ENCODE results near the gene C1orf35. TPM values are rescaled to one million over a fixed set of nuclear protein-coding genes. Genes with fewer than 3 reads are reported as not detected.
A peak's percentile ranks its signal among the peaks of the same experiment; 100 is the strongest.

The C1orf35 gene
- total and polyA plus RNA-seq, 9 of the 15 experiments (the other 6 are each of a cell fraction or from before 2014, with no cell fraction given), result 3.2 to 48.7 (median 12.5) TPM

DNA sequence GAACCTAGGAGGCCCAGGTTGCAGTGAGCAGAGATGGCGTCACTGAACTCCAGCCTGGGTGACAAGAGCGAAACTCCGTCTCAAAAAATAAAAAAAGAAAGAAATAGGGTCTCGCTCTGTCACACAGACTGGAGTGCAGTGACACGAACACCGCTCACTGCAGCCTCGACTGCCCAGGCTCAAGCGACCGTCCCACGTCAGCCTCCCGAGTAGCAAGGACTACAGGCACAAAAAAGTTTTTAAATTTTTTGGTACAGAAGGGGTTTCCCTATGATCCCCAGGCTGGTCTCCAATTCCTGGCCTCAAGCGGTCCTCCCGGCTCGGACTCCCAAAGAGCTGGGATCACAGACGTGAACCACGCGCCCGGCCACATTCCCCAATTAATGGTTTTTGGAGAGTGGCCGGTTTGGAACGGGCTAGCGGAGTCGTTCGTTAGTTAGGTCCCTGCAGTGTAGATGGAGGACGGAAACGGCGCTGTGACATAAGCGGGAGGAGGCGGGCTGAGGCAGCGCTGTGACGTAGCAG, 36.3 kb upstream of the C1orf35 start (continued):
- TF ChIP-seq, protein P1, sequence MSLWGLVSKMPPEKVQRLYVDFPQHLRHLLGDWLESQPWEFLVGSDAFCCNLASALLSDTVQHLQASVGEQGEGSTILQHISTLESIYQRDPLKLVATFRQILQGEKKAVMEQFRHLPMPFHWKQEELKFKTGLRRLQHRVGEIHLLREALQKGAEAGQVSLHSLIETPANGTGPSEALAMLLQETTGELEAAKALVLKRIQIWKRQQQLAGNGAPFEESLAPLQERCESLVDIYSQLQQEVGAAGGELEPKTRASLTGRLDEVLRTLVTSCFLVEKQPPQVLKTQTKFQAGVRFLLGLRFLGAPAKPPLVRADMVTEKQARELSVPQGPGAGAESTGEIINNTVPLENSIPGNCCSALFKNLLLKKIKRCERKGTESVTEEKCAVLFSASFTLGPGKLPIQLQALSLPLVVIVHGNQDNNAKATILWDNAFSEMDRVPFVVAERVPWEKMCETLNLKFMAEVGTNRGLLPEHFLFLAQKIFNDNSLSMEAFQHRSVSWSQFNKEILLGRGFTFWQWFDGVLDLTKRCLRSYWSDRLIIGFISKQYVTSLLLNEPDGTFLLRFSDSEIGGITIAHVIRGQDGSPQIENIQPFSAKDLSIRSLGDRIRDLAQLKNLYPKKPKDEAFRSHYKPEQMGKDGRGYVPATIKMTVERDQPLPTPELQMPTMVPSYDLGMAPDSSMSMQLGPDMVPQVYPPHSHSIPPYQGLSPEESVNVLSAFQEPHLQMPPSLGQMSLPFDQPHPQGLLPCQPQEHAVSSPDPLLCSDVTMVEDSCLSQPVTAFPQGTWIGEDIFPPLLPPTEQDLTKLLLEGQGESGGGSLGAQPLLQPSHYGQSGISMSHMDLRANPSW (CRISPR knock-in tag; IDR thresholded peaks at IDR 0.05), result 0 out of 2 replicates have a peak, but pooled peaks have one; percentile 63
- TF ChIP-seq NBN (IDR thresholded peaks at IDR 0.05; ENCODE audit: low read depth) (no peak), POLR3G (IDR thresholded peaks at IDR 0.05; ENCODE audit: extremely low read depth, insufficient read length, insufficient replicate concordance) (no peak), PTRF (tag; IDR thresholded peaks at IDR 0.05) (no peak), NFXL1 (CRISPR knock-in tag; IDR thresholded peaks at IDR 0.05) (no peak), TEAD2 (tag; IDR thresholded peaks at IDR 0.05) (no peak), GABPA (tag; conservative IDR thresholded peaks at IDR 0.05; ENCODE audit: low read depth) (no peak), FOS (IDR thresholded peaks at IDR 0.05; ENCODE audit: extremely low read depth, insufficient read length) (no peak), ZNF57 (CRISPR knock-in tag; IDR thresholded peaks at IDR 0.05) (peak; percentile 26; the same call in 1 of the 2 replicates), NCOR1 (IDR thresholded peaks at IDR 0.05) (no peak), TEAD1 (CRISPR knock-in tag; IDR thresholded peaks at IDR 0.05) (peak in 1 of 2 experiments; percentile 41; a peak in 1 of 4 replicates), KLF13 (tag; IDR thresholded peaks at IDR 0.05; ENCODE audit: borderline replicate concordance, low read depth) (no peak), ZNF41 (CRISPR knock-in tag; conservative IDR thresholded peaks at IDR 0.05) (peak; percentile 56; the same call in 1 of the 2 replicates), ZNF140 (CRISPR knock-in tag; IDR thresholded peaks at IDR 0.05) (no peak), BHLHE40 (IDR thresholded peaks at IDR 0.05; ENCODE audit: low read length) (no peak), MTA2 (IDR thresholded peaks at IDR 0.05; ENCODE audit: low read depth) (no peak), SIN3A (IDR thresholded peaks at IDR 0.05; ENCODE audit: borderline replicate concordance in 2 of 2, control insufficient read depth in 1 of 2, low read depth in 2 of 2, low read length in 2 of 2) (no peak), ZNF197 (CRISPR knock-in tag; IDR thresholded peaks at IDR 0.05; ENCODE audit: low read depth) (no peak), HIVEP1 (CRISPR knock-in tag; IDR thresholded peaks at IDR 0.05) (0 out of 2 replicates have a peak, but pooled peaks have one; percentile 48), CXXC5 (CRISPR knock-in tag; IDR thresholded peaks at IDR 0.05) (no peak)
- TF ChIP-seq, protein P2, sequence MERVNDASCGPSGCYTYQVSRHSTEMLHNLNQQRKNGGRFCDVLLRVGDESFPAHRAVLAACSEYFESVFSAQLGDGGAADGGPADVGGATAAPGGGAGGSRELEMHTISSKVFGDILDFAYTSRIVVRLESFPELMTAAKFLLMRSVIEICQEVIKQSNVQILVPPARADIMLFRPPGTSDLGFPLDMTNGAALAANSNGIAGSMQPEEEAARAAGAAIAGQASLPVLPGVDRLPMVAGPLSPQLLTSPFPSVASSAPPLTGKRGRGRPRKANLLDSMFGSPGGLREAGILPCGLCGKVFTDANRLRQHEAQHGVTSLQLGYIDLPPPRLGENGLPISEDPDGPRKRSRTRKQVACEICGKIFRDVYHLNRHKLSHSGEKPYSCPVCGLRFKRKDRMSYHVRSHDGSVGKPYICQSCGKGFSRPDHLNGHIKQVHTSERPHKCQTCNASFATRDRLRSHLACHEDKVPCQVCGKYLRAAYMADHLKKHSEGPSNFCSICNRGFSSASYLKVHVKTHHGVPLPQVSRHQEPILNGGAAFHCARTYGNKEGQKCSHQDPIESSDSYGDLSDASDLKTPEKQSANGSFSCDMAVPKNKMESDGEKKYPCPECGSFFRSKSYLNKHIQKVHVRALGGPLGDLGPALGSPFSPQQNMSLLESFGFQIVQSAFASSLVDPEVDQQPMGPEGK (CRISPR knock-in tag; IDR thresholded peaks at IDR 0.05; ENCODE audit: borderline replicate concordance), result no peak
- TF ChIP-seq, protein P3, sequence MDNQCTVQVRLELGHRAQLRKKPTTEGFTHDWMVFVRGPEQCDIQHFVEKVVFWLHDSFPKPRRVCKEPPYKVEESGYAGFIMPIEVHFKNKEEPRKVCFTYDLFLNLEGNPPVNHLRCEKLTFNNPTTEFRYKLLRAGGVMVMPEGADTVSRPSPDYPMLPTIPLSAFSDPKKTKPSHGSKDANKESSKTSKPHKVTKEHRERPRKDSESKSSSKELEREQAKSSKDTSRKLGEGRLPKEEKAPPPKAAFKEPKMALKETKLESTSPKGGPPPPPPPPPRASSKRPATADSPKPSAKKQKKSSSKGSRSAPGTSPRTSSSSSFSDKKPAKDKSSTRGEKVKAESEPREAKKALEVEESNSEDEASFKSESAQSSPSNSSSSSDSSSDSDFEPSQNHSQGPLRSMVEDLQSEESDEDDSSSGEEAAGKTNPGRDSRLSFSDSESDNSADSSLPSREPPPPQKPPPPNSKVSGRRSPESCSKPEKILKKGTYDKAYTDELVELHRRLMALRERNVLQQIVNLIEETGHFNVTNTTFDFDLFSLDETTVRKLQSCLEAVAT (IDR thresholded peaks at IDR 0.05), result no peak
- TF ChIP-seq, protein P4, sequence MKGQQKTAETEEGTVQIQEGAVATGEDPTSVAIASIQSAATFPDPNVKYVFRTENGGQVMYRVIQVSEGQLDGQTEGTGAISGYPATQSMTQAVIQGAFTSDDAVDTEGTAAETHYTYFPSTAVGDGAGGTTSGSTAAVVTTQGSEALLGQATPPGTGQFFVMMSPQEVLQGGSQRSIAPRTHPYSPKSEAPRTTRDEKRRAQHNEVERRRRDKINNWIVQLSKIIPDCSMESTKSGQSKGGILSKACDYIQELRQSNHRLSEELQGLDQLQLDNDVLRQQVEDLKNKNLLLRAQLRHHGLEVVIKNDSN (CRISPR knock-in tag; IDR thresholded peaks at IDR 0.05), result no peak
